OCI-LY3 (cell line): ENCODE measurements around the gene CAMK1.

Source experiments
- H2AFZ ChIP-seq: fragments of 200-600, 300-600 bp; shearing (Covaris generic); 2 replicates; pipeline ENCODE4 v1.6.0; 2014; ENCODE audit warnings: antibody characterized with exemption, low read depth, low read length
- H3K27ac ChIP-seq: fragments of 200-600, 300-600 bp; sonication (generic); 2 replicates; pipeline ENCODE4 v1.5.1; 2014; ENCODE audit warnings: mild to moderate bottlenecking, low read length, moderate library complexity, mixed read lengths
- H3K27me3 ChIP-seq: fragments of 200-600, 300-600 bp; sonication (generic); 2 replicates; pipeline ENCODE4 v1.6.1; 2014; ENCODE audit warnings: low read depth, low read length, mixed read lengths
- H3K36me3 ChIP-seq: fragments of 200-600, 300-600 bp; sonication (generic); replicated peaks from 2 replicates; pipeline ENCODE3; 2014; ENCODE audit warnings: low read depth, low read length, mixed read lengths
- H3K4me1 ChIP-seq: fragments of 300-600, 200-600 bp; sonication (generic); 2 replicates; pipeline ENCODE4 v1.6.1; 2014; ENCODE audit warnings: low read length, mixed read lengths
- H3K4me2 ChIP-seq: fragments of 200-600, 300-600 bp; sonication (generic); 2 replicates; pipeline ENCODE4 v1.6.1; 2014; ENCODE audit warnings: low read length, mixed read lengths
- H3K4me3 ChIP-seq: fragments of 300-600, 200-600 bp; sonication (generic); 2 replicates; pipeline ENCODE4 v1.5.1; 2014; ENCODE audit warnings: antibody characterized with exemption, mild to moderate bottlenecking, low read length, moderate library complexity
- H3K79me2 ChIP-seq: fragments of 300-600, 200-600 bp; shearing (Covaris generic); 2 replicates; pipeline ENCODE4 v1.6.1; 2014; ENCODE audit warnings: mild to moderate bottlenecking, low read length, mixed read lengths
- H3K9ac ChIP-seq: fragments of 300-600, 200-600 bp; shearing (Covaris generic); 2 replicates; pipeline ENCODE4 v1.6.0; 2014; ENCODE audit warnings: mild to moderate bottlenecking, low read length, moderate library complexity
- H3K9me3 ChIP-seq: fragments of 200-600, 300-600 bp; shearing (Covaris generic); 2 replicates; pipeline ENCODE4 v1.6.1; 2014; ENCODE audit warnings: low read length, mixed read lengths; ENCODE audit not compliant: insufficient read depth
- H4K20me1 ChIP-seq: fragments of 200-600, 300-600 bp; sonication (generic); 2 replicates; pipeline ENCODE4 v1.6.1; 2016; ENCODE audit warnings: low read length, mixed read lengths; ENCODE audit not compliant: insufficient read depth
- EZH2phosphoT487 ChIP-seq: fragments of 200-600 bp; shearing (Covaris generic); IDR thresholded peaks from 2 replicates; pipeline ENCODE4 v1.6.1; 2018; ENCODE audit warnings: antibody characterized with exemption, mixed run types, low read depth
- TF ChIP-seq, protein P1 (sequence below): fragments of 200-600, 300-600 bp; sonication (generic); IDR thresholded peaks from 2 replicates; pipeline ENCODE4 v1.5.1; 2014; ENCODE audit warnings: antibody characterized with exemption, low read length, low read depth

The CAMK1 gene

DNA sequence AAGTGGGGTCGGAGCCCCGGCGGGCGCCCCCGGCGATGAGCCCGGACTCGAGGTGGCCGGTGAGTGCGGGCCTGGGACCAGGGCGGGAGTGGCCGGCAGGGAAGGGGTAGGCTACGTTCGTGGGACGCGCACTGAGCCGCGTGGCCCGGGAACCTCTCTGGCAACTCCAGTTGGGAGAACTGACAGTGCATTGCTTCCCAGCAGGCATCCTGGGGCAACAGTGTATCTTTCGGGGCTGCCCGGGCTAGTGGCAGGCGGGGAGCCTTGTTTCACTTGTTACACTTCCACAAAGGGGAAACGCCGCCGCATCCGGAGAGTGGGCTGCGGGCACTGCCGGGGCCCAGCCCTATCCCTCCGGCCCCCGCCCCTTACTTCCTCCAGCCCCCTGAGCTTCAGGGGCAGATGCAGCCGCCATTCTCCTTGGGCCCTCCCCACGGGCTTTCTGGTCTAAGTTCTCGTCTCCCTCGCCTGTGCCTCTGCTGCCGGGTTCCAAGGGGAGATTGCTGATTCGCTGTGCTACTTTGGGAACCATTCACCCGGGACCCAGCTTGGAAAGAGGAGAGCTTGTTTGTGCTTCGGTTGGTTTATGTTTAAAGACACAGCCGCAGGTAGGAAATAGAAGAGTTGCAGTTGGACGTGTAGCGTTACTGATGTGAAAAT, 37.5 kb downstream of the CAMK1 start:
- Histone ChIP-seq H3K36me3 (peaks cover 14% of the 10 kb centered on the region), H3K9me3 (no peaks in the 10 kb centered on the region), H3K4me3 (peak overlapping the region; percentile 94), H3K9ac (peak overlapping the region; percentile 95), H3K79me2 (peaks cover 42% of the 10 kb centered on the region), H3K4me1 (peaks cover 12% of the 10 kb centered on the region), H3K4me2 (peak overlapping the region; percentile 99), H2AFZ (no peak overlapping the region), H3K27ac (peak overlapping the region; percentile 81), H4K20me1 (peaks cover 19% of the 10 kb centered on the region), H3K27me3 (no peaks in the 10 kb centered on the region)
- no peak for TF ChIP-seq EZH2phosphoT487
- TF ChIP-seq, protein P1, sequence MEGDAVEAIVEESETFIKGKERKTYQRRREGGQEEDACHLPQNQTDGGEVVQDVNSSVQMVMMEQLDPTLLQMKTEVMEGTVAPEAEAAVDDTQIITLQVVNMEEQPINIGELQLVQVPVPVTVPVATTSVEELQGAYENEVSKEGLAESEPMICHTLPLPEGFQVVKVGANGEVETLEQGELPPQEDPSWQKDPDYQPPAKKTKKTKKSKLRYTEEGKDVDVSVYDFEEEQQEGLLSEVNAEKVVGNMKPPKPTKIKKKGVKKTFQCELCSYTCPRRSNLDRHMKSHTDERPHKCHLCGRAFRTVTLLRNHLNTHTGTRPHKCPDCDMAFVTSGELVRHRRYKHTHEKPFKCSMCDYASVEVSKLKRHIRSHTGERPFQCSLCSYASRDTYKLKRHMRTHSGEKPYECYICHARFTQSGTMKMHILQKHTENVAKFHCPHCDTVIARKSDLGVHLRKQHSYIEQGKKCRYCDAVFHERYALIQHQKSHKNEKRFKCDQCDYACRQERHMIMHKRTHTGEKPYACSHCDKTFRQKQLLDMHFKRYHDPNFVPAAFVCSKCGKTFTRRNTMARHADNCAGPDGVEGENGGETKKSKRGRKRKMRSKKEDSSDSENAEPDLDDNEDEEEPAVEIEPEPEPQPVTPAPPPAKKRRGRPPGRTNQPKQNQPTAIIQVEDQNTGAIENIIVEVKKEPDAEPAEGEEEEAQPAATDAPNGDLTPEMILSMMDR: no peak

DNA sequence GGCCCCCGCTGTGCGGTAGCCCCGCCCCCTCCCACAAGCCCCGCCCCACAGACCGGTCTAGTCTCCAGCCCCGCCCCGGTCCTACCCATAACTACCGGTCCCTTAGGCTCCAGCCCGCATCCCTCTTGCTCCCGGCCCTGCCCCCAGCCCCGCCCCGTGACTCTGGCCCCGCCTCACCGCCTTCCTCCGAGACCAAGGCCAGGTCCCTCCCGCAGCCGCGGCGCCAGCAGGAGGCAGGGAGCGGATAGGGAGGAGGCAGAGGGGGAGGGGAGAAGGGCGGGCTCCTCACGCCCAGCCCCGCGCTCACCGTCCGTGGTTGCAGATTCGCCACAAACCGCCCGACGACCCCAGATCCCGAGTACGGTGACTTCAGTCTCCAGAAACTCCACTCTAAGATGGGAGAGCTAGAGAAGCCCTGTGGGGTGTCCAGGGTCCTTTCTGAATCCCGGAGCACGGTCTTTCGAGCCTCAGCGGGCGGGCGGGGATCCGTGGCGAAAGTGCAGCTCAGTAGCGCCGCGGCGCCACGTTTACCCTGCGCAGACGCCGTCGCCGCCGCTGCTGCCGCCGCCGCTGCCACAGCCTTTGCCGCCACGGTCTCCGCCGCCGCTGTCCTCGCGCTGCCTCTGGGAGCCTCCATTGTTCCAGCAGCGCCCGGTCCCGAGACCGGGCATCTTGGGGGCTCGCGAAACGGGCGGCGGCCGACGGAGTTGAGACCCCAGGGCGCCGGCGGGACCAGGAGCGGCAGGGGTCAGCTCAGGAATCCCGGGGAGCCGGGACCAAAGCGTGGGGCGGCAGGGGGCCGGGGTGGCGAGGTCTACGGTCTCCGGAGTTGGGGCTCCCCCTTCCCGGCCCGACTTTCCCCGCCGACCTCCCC, 38.3 kb downstream of the CAMK1 start, which contains the start of gene BRPF1:
Gene BRPF1 (plus strand): TSS at position 530 of the 874 bp plus-strand sequence. CDS start 2,406 bp downstream, outside the sequence.
- Histone ChIP-seq H3K27ac (peak within 1 kb of the TSS; percentile 81), H3K9me3 (no peaks in the 10 kb centered on the region), H3K4me3 (peak within 1 kb of the TSS; percentile 94), H3K36me3 (peaks cover 6% of the 10 kb centered on the region), H3K27me3 (no peaks in the 10 kb centered on the region), H3K79me2 (peaks cover 37% of the 10 kb centered on the region), H4K20me1 (peaks cover 19% of the 10 kb centered on the region), H3K4me2 (peak within 1 kb of the TSS; percentile 99), H3K4me1 (peaks cover 12% of the 10 kb centered on the region), H2AFZ (peak within 1 kb of the TSS; percentile 99), H3K9ac (peak within 1 kb of the TSS; percentile 95)
- no peak for TF ChIP-seq EZH2phosphoT487
- TF ChIP-seq, protein P1: no peak

DNA sequence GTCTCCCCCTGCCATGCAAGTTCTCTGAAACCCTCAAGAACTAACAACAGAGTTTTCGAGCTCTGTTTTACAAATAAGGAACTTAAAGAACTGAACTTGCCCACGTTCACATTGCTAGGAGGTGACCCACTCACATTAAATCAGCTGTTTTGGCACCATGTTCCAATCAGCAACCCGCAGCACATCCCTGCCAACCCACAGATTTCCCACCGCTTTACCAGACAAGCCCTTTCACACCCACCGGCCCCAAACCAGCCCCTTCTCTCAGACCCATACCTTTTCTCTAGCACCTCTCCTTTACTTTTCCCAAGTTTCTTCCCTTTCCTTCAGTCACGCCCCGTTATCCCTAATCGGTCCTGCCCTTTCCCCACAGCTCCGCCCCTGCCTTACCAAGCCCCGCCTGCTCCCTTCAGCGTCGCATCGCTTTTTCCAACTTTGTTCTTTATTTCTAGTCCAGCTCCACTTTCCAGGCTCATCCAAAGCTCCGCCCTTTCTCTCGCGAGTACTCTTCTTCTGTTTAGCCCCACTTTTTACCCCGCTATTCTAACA, 39.0 kb downstream of the CAMK1 start:
- Histone ChIP-seq H3K4me3 (peak overlapping the region; percentile 94), H2AFZ (peak overlapping the region; percentile 99), H3K4me1 (peaks cover 12% of the 10 kb centered on the region), H3K79me2 (peaks cover 37% of the 10 kb centered on the region), H3K9me3 (no peaks in the 10 kb centered on the region), H3K4me2 (peak overlapping the region; percentile 87), H4K20me1 (peaks cover 19% of the 10 kb centered on the region), H3K36me3 (peaks cover 3% of the 10 kb centered on the region), H3K9ac (peak overlapping the region; percentile 61), H3K27me3 (no peaks in the 10 kb centered on the region), H3K27ac (peak overlapping the region; percentile 22; the same call in 1 of the 2 replicates)
- no peak for TF ChIP-seq EZH2phosphoT487
- TF ChIP-seq, protein P1: no peak

DNA sequence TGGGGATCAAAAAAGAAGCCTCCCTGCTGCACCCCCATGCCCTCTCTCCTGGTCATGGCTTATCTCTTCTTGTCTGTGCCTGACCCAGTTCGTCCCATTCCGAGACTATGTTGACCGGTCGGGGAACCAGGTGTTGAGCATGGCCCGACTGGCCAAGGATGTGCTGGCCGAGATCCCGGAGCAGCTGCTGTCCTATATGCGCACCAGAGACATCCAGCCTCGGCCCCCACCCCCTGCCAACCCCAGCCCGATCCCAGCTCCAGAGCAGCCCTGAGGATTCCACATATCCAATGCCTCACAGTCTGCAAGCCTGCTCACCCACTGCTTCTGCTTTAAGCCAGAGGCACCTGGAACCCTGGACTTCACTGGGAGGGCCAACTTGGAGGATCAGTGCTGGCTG, 40.3 kb downstream of the CAMK1 start:
- Histone ChIP-seq H3K27me3 (no peaks in the 10 kb centered on the region), H2AFZ (no peak overlapping the region), H3K9ac (no peak overlapping the region), H3K4me3 (no peak overlapping the region), H3K4me1 (peaks cover 12% of the 10 kb centered on the region), H3K4me2 (no peak overlapping the region), H3K9me3 (no peaks in the 10 kb centered on the region), H3K79me2 (peaks cover 28% of the 10 kb centered on the region), H3K36me3 (no peaks in the 10 kb centered on the region), H3K27ac (no peak overlapping the region), H4K20me1 (peaks cover 19% of the 10 kb centered on the region)
- TF ChIP-seq, protein P1: no peak
- no peak for TF ChIP-seq EZH2phosphoT487
